Naive thymus-derived CD4-positive, alpha-beta T cell (primary cell): ENCODE data around the gene DCAF15. TPM values are rescaled to one million over a fixed set of nuclear protein-coding genes. Genes with fewer than 3 reads are reported as not detected.
A peak's percentile ranks its signal among the peaks of the same experiment; 100 is the strongest.
"Not testable (repeated sequence)": the region's sequence is repeated elsewhere in the genome, so short reads cannot be mapped to it uniquely, and the experiment has no call there.

Experiments
- ATAC-seq: fragments of 150-1000 bp; cut with Tn5 transposase; 2 replicates; pipeline ENCODE4 v1.10.0; 2021; ENCODE audit warnings: mild to moderate bottlenecking, moderate library complexity
- CTCF ChIA-PET: fragments of 350-600 bp; sonication (Branson Sonifier 250); formaldehyde crosslinking; loops from one replicate; lab custom pipeline; 2021; ENCODE audit warnings: antibody characterized with exemption; lab: Charles Lee
- POLR2A ChIA-PET: fragments of 350-600 bp; sonication (Branson Sonifier 250); formaldehyde crosslinking; loops from one replicate; lab custom pipeline; 2021; ENCODE audit warnings: antibody characterized with exemption, inconsistent platforms; lab: Charles Lee
- DNase-seq, 9 donors: peaks; one replicate each; pipeline versions ENCODE4 v3.0.0 to v3.0.0-alpha.2; 2020 to 2022; ENCODE audit warnings: mixed read lengths in 1 of 9
- H3K27ac ChIP-seq: one replicate; pipeline ENCODE4 v1.7.0; 2013; ENCODE audit warnings: mild to moderate bottlenecking, low read depth, low read length, moderate library complexity
- H3K27me3 ChIP-seq, 2 donors: one replicate each; pipeline ENCODE4 v1.7.0; 2013; ENCODE audit warnings: low read length in 2 of 2, mild to moderate bottlenecking in 2 of 2, moderate library complexity in 2 of 2; ENCODE audit not compliant: control insufficient read depth in 2 of 2, insufficient read depth in 2 of 2
- H3K36me3 ChIP-seq, 3 experiments: 1 replicate in 2 of 3; 2 replicates in 1 of 3; pipeline ENCODE4 v1.7.0; 2013; ENCODE audit warnings: low read length in 3 of 3, mild to moderate bottlenecking in 3 of 3, moderate library complexity in 1 of 3; ENCODE audit not compliant: insufficient read depth in 3 of 3, control insufficient read depth in 2 of 3
- H3K4me1 ChIP-seq, 2 donors: one replicate each; pipeline ENCODE4 v1.7.0; 2013; ENCODE audit warnings: low read length in 2 of 2, mild to moderate bottlenecking in 2 of 2, moderate library complexity in 1 of 2; ENCODE audit not compliant: control insufficient read depth in 2 of 2, insufficient read depth in 2 of 2
- H3K4me3 ChIP-seq: 2 replicates; pipeline ENCODE4 v1.7.0; 2013; ENCODE audit warnings: mild to moderate bottlenecking, low read length
- H3K9me3 ChIP-seq, 3 experiments: 1 replicate in 2 of 3; 2 replicates in 1 of 3; pipeline ENCODE4 v1.7.0; 2013; ENCODE audit warnings: low read length in 3 of 3; ENCODE audit not compliant: control insufficient read depth in 2 of 3
- H3K27ac Mint-ChIP-seq, 9 donors: one replicate each; pipeline ENCODE4 v1.8.0; 2020 to 2022; ENCODE audit warnings: mixed read lengths in 9 of 9, mild to moderate bottlenecking in 8 of 9, moderate library complexity in 5 of 9, inconsistent platforms in 2 of 9
- H3K27me3 Mint-ChIP-seq, 5 donors: one replicate each; pipeline ENCODE4 v1.8.0; 2021 to 2022; ENCODE audit warnings: mixed read lengths in 5 of 5, mild to moderate bottlenecking in 1 of 5
- H3K36me3 Mint-ChIP-seq, 5 donors: one replicate each; pipeline ENCODE4 v1.8.0; 2020 to 2022; ENCODE audit warnings: mixed read lengths in 5 of 5, mild to moderate bottlenecking in 3 of 5, inconsistent platforms in 1 of 5
- H3K4me1 Mint-ChIP-seq, 7 donors: one replicate each; pipeline ENCODE4 v1.8.0; 2020 to 2022; ENCODE audit warnings: mixed read lengths in 7 of 7, mild to moderate bottlenecking in 3 of 7, inconsistent platforms in 1 of 7
- H3K4me3 Mint-ChIP-seq, 10 donors: one replicate each; pipeline ENCODE4 v1.8.0; 2020 to 2022; ENCODE audit warnings: mild to moderate bottlenecking in 10 of 10, mixed read lengths in 10 of 10, moderate library complexity in 6 of 10, inconsistent platforms in 2 of 10
- H3K9me3 Mint-ChIP-seq, 11 donors: one replicate each; pipeline ENCODE4 v1.8.0; 2020 to 2022; ENCODE audit warnings: mixed read lengths in 11 of 11, mild to moderate bottlenecking in 4 of 11, inconsistent platforms in 1 of 11, moderate library complexity in 1 of 11
- intact Hi-C, 2 donors: fragments of 100-400 bp; cut with micrococcal nuclease; formaldehyde crosslinking; loops; one replicate each; pipeline ENCODE4 v1.15.1; 2023
- polyA plus RNA-seq, 2 donors: library from polyadenylated mRNA; unstranded; fragments of 300-500 nt; fragmentation: Illumina TruSeq; gene quantifications; one replicate each; pipeline ENCODE4 v1.2.3, GENCODE V29; 2021
- total RNA-seq, 6 experiments: library from RNA in 5 of 6; stranded (reverse) in 5 of 6; gene quantifications; 1 replicate in 5 of 6; 2 replicates in 1 of 6; pipeline ENCODE4 v1.2.3 and lab custom pipeline; 2021 to 2026

DCAF15 gene
- total and polyA plus RNA-seq, 7 experiments from 2014 or later: 3.7 to 92.0 (median 84.5) TPM

GRCh38 chr19:13969897-13970296 is 17.6 kb downstream of the DCAF15 start:
- DNase-seq (no peak), ATAC-seq (no peak)
- Mint-ChIP-seq H3K36me3 (peaks cover 0 to 15% (median 9%) of the 10 kb centered on the region in 5 donors), H3K4me1 (peaks cover 7 to 16% (median 10%) of the 10 kb centered on the region in 7 donors), H3K9me3 (no peaks in the 10 kb centered on the region), H3K27ac (no peak overlapping the region), H3K27me3 (no peaks in the 10 kb centered on the region), H3K4me3 (no peak overlapping the region)
- peaks cover 0 to 9% of the 10 kb centered on the region in 2 donors for H3K4me1 ChIP-seq
- H3K36me3 ChIP-seq: peaks cover 0 to 66% (median 0%) of the 10 kb centered on the region in 3 experiments
- H3K4me3 ChIP-seq: no peak overlapping the region
- ChIA-PET POLR2A (interaction anchor here (0.6 to 0.9 kb wide), 2 partner anchors 59 to 141 kb away, joined by 3 to 4 read pairs; partner anchors contain the start of gene RLN3), CTCF (interaction anchor here (0.6 to 0.9 kb wide), 3 partner anchors 13 to 25 kb away, joined by 3 read pairs; no protein-coding TSS in a partner anchor)
- no peaks in the 10 kb centered on the region for H3K9me3 ChIP-seq
- H3K27ac ChIP-seq: no peak overlapping the region
- no peaks in the 10 kb centered on the region for H3K27me3 ChIP-seq
- intact Hi-C loops: no loop called here

- ATAC-seq, H3K9me3 Mint-ChIP-seq, intact Hi-C loops, H3K27me3 ChIP-seq, H3K27ac ChIP-seq, H3K4me1 ChIP-seq, H3K4me3 ChIP-seq, H3K27me3 Mint-ChIP-seq, H3K4me3 Mint-ChIP-seq, H3K27ac Mint-ChIP-seq, H3K9me3 ChIP-seq, DNase-seq: not testable (repeated sequence)
- peaks cover 0 to 49% (median 0%) of the 10 kb centered on the region in 3 experiments for H3K36me3 ChIP-seq
- Mint-ChIP-seq H3K4me1 (peaks cover 9 to 23% (median 10%) of the 10 kb centered on the region in 7 donors), H3K36me3 (peaks cover 0 to 19% (median 7%) of the 10 kb centered on the region in 5 donors)
- POLR2A ChIA-PET: interaction anchor here (1.2 to 4.1 kb wide), 3 partner anchors 17 to 60 kb away, joined by 3 to 18 read pairs (median 5); partner anchors contain the start of gene IL27RA
- CTCF ChIA-PET: interaction anchor here (0.8 kb wide), 1 partner anchor 174 kb away, joined by 4 read pairs; no protein-coding TSS in a partner anchor
Measured at GRCh38 chr19:13971868-13972267, 19.6 kb downstream of the DCAF15 start.

- H3K36me3 Mint-ChIP-seq: peaks cover 0 to 19% (median 7%) of the 10 kb centered on the region in 5 donors
- CTCF ChIA-PET: no interaction called here
Measured at GRCh38 chr19:13972368-13973155, 20.3 kb downstream of the DCAF15 start.

GRCh38 chr19:13973479-13973878 is 21.2 kb downstream of the DCAF15 start:
- H3K27ac ChIP-seq, H3K9me3 ChIP-seq, CTCF ChIA-PET, ATAC-seq, DNase-seq, H3K27me3 Mint-ChIP-seq, H3K27me3 ChIP-seq, H3K9me3 Mint-ChIP-seq, H3K4me3 Mint-ChIP-seq, H3K4me1 ChIP-seq, H3K4me3 ChIP-seq, intact Hi-C loops: not testable (repeated sequence)
- peaks cover 0 to 36% (median 0%) of the 10 kb centered on the region in 3 experiments for H3K36me3 ChIP-seq
- Mint-ChIP-seq H3K4me1 (peaks cover 9 to 28% (median 12%) of the 10 kb centered on the region in 7 donors), H3K27ac (peak overlapping the region in 5 of 9 donors; percentile 60 to 87 (median 81)), H3K36me3 (peaks cover 0 to 19% (median 7%) of the 10 kb centered on the region in 5 donors)
- POLR2A ChIA-PET: interaction anchor here (0.7 to 4.1 kb wide), 8 partner anchors 12 to 62 kb away, joined by 3 to 18 read pairs (median 4); partner anchors contain the start of genes IL27RA and RFX1

More at GRCh38 chr19:13972368-13973155, 20.3 kb downstream of the DCAF15 start:
- Mint-ChIP-seq H3K9me3 (no peaks in the 10 kb centered on the region), H3K4me3 (peak overlapping the region in 1 of 10 donors; percentile 29), H3K4me1 (peaks cover 9 to 23% (median 10%) of the 10 kb centered on the region in 7 donors), H3K27ac (peak overlapping the region in 1 of 9 donors; percentile 51), H3K27me3 (no peaks in the 10 kb centered on the region)
- Histone ChIP-seq H3K4me3 (no peak overlapping the region), H3K27me3 (no peaks in the 10 kb centered on the region), H3K9me3 (no peaks in the 10 kb centered on the region), H3K27ac (no peak overlapping the region), H3K4me1 (peaks cover 0 to 9% of the 10 kb centered on the region in 2 donors), H3K36me3 (peaks cover 0 to 45% (median 0%) of the 10 kb centered on the region in 3 experiments)
- intact Hi-C loops: no loop called here
- DNase-seq: no peak
- POLR2A ChIA-PET: interaction anchor here (0.7 to 4.1 kb wide), 8 partner anchors 11 to 63 kb away, joined by 3 to 18 read pairs (median 4); partner anchors contain the start of genes IL27RA and RFX1
- ATAC-seq: no peak

- Mint-ChIP-seq H3K27me3 (no peaks in the 10 kb centered on the region), H3K27ac (peak overlapping the region in 8 of 9 donors; percentile 60 to 91 (median 78)), H3K9me3 (no peaks in the 10 kb centered on the region), H3K4me1 (peaks cover 9 to 28% (median 12%) of the 10 kb centered on the region in 7 donors), H3K36me3 (peaks cover 0 to 15% (median 7%) of the 10 kb centered on the region in 5 donors), H3K4me3 (peak overlapping the region in 8 of 10 donors; percentile 3 to 60 (median 20))
- ChIA-PET CTCF (no interaction called here), POLR2A (interaction anchor here (0.8 to 4.1 kb wide), 4 partner anchors 12 to 58 kb away, joined by 3 to 18 read pairs (median 6); partner anchors contain the start of genes IL27RA and RFX1)
- DNase-seq (peak in 7 of 9 donors; percentile 61 to 69 (median 62)), ATAC-seq (peak; percentile 85)
- Histone ChIP-seq H3K9me3 (no peaks in the 10 kb centered on the region), H3K4me1 (peaks cover 0 to 11% of the 10 kb centered on the region in 2 donors), H3K27ac (peak overlapping the region; percentile 5), H3K4me3 (no peak overlapping the region), H3K36me3 (peaks cover 0 to 30% (median 0%) of the 10 kb centered on the region in 3 experiments), H3K27me3 (no peaks in the 10 kb centered on the region)
- intact Hi-C loops: loop anchor here in 1 of 2 donors (1.0 kb wide), 2 partner anchors 12 to 32 kb away; partner anchors contain the start of gene RFX1
Measured at GRCh38 chr19:13974073-13974472, 21.8 kb downstream of the DCAF15 start.

GRCh38 chr19:13975870-13976269 is 23.6 kb downstream of the DCAF15 start:
- ATAC-seq: no peak
- H3K4me3 Mint-ChIP-seq: no peak overlapping the region
- Histone ChIP-seq H3K4me3 (no peak overlapping the region), H3K36me3 (peaks cover 0 to 20% (median 0%) of the 10 kb centered on the region in 3 experiments), H3K27ac (no peak overlapping the region), H3K9me3 (no peaks in the 10 kb centered on the region), H3K4me1 (peaks cover 0 to 19% of the 10 kb centered on the region in 2 donors), H3K27me3 (no peaks in the 10 kb centered on the region)
- DNase-seq: no peak
- H3K27me3 Mint-ChIP-seq: no peaks in the 10 kb centered on the region
- peak overlapping the region in 5 of 9 donors; percentile 17 to 78 (median 47) for H3K27ac Mint-ChIP-seq
- peaks cover 9 to 34% (median 14%) of the 10 kb centered on the region in 7 donors for H3K4me1 Mint-ChIP-seq
- peaks cover 0 to 13% (median 7%) of the 10 kb centered on the region in 5 donors for H3K36me3 Mint-ChIP-seq
- intact Hi-C loops: no loop called here
- POLR2A ChIA-PET: interaction anchor here (1.5 to 4.1 kb wide), 2 partner anchors 9 to 56 kb away, joined by 4 to 18 read pairs; partner anchors contain the start of gene IL27RA
- CTCF ChIA-PET: interaction anchor here (1.0 kb wide), 1 partner anchor 19 kb away, joined by 3 read pairs; no protein-coding TSS in a partner anchor
- H3K9me3 Mint-ChIP-seq: no peaks in the 10 kb centered on the region
